OCI-LY7 (cell line): ENCODE data around the gene FN1.

Source experiments
- CTCF ChIP-seq: fragments of 200-600 bp; sonication (generic); conservative IDR thresholded peaks from 2 replicates; pipeline ENCODE4 v1.5.1; 2014; ENCODE audit warnings: mild to moderate bottlenecking, antibody characterized with exemption, low read length, moderate library complexity, mixed read lengths
- EZH2phosphoT487 ChIP-seq: fragments of 200-600 bp; sonication (generic); IDR thresholded peaks from 2 replicates; pipeline ENCODE4 v1.6.1; 2018; ENCODE audit warnings: low read depth, borderline replicate concordance, mild to moderate bottlenecking, mixed run types, antibody characterized with exemption, low read length, moderate library complexity, mixed read lengths

- TF ChIP-seq CTCF = no peak
- TF ChIP-seq EZH2phosphoT487 = no peak
Measured at GRCh38 chr2:215479536-215480240, 43.8 kb upstream of the FN1 start.
